SH-SY5Y (cell line): ENCODE measurements around the gene FNDC8.

Experiments used
- GATA2 ChIP-seq: IDR thresholded peaks from 2 replicates; pipeline ENCODE4 v1.6.1; 2011; ENCODE audit warnings: mild to moderate bottlenecking, low read depth, low read length
- GATA3 ChIP-seq: IDR thresholded peaks from 2 replicates; pipeline ENCODE4 v1.6.1; 2011; ENCODE audit warnings: low read depth, mild to moderate bottlenecking, low read length, moderate library complexity

DNA sequence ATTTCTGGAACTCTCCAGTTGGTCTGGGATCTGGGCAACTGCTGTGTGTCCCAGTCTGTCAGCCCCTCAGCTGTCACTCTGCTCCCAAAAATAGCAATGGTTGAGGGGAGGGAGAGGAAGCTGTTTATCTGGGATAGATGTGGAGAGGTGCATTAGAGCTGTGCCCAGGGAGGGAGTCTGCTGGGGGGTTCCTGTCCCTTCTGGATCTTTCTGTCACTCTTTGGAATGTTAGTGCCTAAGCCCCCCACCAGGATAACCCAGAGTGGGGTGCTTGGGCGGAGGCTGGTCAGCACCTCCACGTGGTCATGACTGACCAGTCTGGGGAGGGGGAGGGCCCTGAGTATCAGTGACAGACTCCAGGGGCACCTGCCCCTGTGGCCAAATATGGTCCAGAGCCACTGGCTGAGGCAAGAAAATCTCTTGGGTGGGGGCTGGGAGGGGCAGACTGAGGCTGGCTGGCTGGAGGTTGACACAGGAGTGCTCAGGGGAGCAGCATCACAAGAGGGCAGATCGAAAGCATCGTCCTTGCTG lies 26.0 kb downstream of the FNDC8 start, which contains the start of gene UNC45B:
- no peak for TF ChIP-seq GATA2
- no peak for TF ChIP-seq GATA3
